Renal cortical epithelial cell (primary cell): ENCODE measurements around the gene LHPP. TPM values are rescaled to one million over a fixed set of nuclear protein-coding genes. Genes with fewer than 3 reads are reported as not detected.

Experiments used
- DNase-seq: peaks from one replicate; pipeline ENCODE4 v3.0.0-alpha.2; 2011; ENCODE audit warnings: low read depth
- total RNA-seq: library from RNA; depleted of rRNA; stranded (reverse); fragments of >200 nt; gene quantifications from 2 replicates; pipeline ENCODE4 v1.2.3, GENCODE V29; 2014

LHPP gene
- total RNA-seq, 1 donor from 2014 or later = 18.1 TPM

DNA sequence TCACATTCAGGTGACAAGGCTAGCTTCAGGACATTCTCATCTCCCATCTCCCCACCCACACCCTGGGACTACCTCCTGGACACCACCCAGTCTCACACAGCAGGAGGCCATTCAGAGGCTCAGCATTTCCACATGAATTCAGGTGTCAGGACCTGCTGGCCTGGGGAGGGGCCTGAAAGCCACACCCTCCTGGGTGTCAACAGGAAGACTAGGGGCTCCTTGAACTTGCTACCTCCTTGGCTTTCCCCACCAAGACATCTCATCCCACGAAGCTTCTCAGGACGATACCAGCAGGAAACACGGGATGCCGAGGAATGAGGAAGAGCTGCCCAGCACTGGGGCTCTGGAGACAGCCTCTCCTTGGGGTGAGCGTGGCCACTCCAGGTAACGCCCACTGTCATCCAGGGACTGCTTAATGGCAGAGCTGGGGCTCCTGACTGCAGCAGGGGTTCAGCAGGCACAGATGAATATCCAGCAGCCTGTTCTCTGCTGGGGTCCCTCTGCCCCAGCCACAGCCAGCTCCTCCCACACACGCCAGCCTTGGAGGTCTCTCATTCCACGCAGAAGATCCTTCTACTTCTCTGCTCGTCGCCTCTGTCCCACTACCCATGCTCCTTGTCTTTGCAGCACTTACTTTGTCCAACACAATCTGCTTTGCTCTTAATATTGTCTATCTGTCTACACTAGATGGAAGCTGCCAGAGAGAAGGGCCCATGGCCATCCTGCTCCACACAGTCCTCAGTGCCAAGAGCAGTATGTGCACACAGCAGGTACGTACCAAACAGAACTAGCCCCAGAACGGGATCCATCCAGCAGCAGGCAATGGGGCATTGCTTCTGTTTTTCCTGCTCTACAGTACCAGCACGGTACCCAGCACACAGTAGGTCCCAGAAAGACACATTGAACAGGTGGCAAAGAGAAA lies 193.8 kb downstream of the LHPP start:
- DNase-seq = no peak

- DNase-seq = no peak
Observed at GRCh38 chr10:124656113-124656490, 194.5 kb downstream of the LHPP start.

GRCh38 chr10:124656541-124656940 lies 194.9 kb downstream of the LHPP start:
- DNase-seq = no peak

GRCh38 chr10:124657806-124658205 lies 196.2 kb downstream of the LHPP start:
- DNase-seq = no peak

DNA sequence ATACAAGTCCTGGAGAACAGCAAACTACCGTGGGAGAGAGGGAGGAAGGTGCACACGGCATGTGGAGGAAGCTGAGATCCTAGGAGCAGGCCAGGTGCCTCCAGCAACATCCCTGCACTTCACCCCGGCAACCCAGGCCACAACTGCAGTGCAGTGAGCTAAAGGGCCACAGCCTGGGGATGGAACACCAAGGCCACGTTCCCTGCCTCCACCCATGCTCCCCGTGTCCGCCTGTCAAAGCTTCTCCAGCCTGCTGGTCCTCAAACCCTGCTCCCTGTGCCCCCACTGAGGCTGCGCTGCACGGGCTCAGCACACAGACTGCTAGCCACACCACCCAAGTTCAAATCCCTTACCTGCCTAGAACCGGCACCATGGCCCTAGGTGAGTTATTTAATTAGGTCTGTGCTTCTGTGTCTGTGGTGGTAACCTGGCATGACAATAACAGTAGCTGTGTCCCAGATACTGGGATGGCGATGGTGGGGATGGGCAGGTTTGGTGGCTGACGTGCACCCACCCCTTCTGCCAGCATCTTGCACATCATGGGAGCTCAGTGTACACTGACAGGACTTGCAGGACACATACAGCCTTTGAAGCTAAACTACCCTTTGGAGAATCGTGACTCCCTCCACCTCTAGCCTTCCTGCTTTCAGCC lies 197.1 kb downstream of the LHPP start:
- no peak for DNase-seq

DNA sequence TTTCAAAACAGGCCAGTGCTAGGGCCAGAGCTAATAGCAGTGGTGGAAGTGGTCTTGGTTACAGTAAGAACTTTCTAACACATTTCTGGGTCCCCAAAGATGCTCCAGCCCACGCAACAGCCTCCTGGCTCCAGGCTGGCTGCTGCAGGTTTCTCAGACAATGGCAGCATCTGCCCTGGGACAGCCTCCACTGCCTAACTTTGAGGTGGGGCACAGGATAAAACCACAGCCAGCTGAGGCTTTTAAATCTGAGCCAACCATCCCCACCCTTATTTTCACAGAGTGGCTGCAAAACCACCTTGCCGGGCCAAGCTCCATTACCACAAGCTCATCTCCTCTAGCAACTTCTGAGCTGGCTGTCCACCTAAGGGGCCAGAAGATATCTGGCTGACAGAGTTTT lies 197.8 kb downstream of the LHPP start:
- DNase-seq = no peak

- DNase-seq = no peak
Observed at GRCh38 chr10:124660404-124661125, 198.9 kb downstream of the LHPP start.

GRCh38 chr10:124661660-124662180 lies 200.1 kb downstream of the LHPP start:
- DNase-seq = no peak

DNA sequence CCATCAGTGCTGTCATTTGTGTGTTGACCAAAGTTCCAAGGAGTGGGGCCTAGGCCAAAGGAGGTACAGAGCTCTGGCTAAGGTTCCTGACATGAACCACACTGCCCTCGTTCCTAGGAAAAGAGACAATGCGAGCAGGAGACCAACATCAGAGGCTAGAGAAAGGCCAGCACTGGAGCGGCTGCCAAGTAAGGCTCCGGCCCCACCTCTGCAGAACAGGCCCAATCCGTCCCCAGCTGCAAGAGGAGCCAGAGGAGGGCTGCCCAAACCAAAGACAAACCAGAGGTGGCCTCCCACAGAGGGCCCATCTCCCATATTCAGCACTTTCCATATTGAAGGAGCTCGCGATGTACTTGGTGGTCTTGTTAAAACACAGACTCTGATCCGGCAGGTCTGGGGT lies 201.6 kb downstream of the LHPP start:
- DNase-seq = no peak

Other genes starting within 250 kb of the LHPP start
- 112 and 196 TPM in 2 replicates for gene OAT, start 42.9 kb upstream of the LHPP start, total RNA-seq
- gene NKX1-2, start 11.8 kb upstream of the LHPP start, total RNA-seq = not detected in 2 replicates